GM23338 (cell line): ENCODE measurements around the gene FUT8.

Source experiments
- CTCF ChIP-seq, 2 experiments: fragments of 200-600 bp in 1 of 2; sonication (generic) in 1 of 2; conservative IDR thresholded peaks; 2 replicates each; pipeline versions ENCODE4 v1.5.1 to v1.6.1; 2016 to 2017; ENCODE audit warnings: antibody characterized with exemption in 2 of 2, low read depth in 2 of 2, mild to moderate bottlenecking in 2 of 2, moderate library complexity in 1 of 2
- EZH2 ChIP-seq: fragments of 200-600 bp; sonication (generic); IDR thresholded peaks from one replicate; pipeline ENCODE4 v1.8.0; 2017; ENCODE audit warnings: antibody characterized with exemption, mild to moderate bottlenecking, low read depth; ENCODE audit not compliant: unreplicated experiment
- REST ChIP-seq: IDR thresholded peaks from one replicate; pipeline ENCODE4 v1.6.1; 2018; ENCODE audit warnings: antibody characterized with exemption; ENCODE audit not compliant: unreplicated experiment

- TF ChIP-seq REST (no peak), CTCF (conservative IDR thresholded peaks at IDR 0.05; ENCODE audit: low read depth in 2 of 2) (no peak), EZH2 (no peak)
Measured at GRCh38 chr14:65770681-65771080, 358.2 kb downstream of the FUT8 start.
